Lung (tissue), 12 donors: ENCODE results near the gene OXCT2. TPM values are rescaled to one million over a fixed set of nuclear protein-coding genes. Genes with fewer than 3 reads are reported as not detected.

Experiments
- ATAC-seq: fragments of 200-7000 bp; cut with Tn5 transposase; one replicate; pipeline ENCODE4 v1.9.1; 2020; ENCODE audit warnings: moderate number of reproducible peaks; ENCODE audit not compliant: insufficient read depth, low FRiP score
- DNase-seq, 3 donors: peaks; one replicate each; pipeline ENCODE4 v3.0.0-alpha.2; 2013 to 2017
- H3K27ac ChIP-seq, 2 donors: one replicate each; pipeline ENCODE4 v1.5.1; 2013; ENCODE audit warnings: mild to moderate bottlenecking in 2 of 2, moderate library complexity in 2 of 2, control low read depth in 1 of 2, inconsistent platforms in 1 of 2, low read depth in 1 of 2, low read length in 1 of 2
- H3K27me3 ChIP-seq, 3 donors: one replicate each; pipeline ENCODE4 v1.5.1; 2013; ENCODE audit warnings: low read length in 2 of 3; ENCODE audit not compliant: control insufficient read depth in 3 of 3, insufficient read depth in 3 of 3
- H3K36me3 ChIP-seq, 4 donors: one replicate each; pipeline ENCODE4 v1.5.1; 2013; ENCODE audit warnings: low read length in 4 of 4, mild to moderate bottlenecking in 1 of 4, moderate library complexity in 1 of 4; ENCODE audit not compliant: control insufficient read depth in 4 of 4, insufficient read depth in 4 of 4
- H3K4me1 ChIP-seq, 5 donors: one replicate each; pipeline ENCODE4 v1.5.1; 2013; ENCODE audit warnings: low read length in 5 of 5, mild to moderate bottlenecking in 2 of 5, moderate library complexity in 1 of 5; ENCODE audit not compliant: control insufficient read depth in 5 of 5, insufficient read depth in 5 of 5
- H3K4me3 ChIP-seq: one replicate; pipeline ENCODE4 v1.5.1; 2013; ENCODE audit warnings: mild to moderate bottlenecking, control low read depth, moderate library complexity
- H3K9ac ChIP-seq, 2 donors: one replicate each; pipeline ENCODE4 v1.5.1; 2013; ENCODE audit warnings: low read length in 2 of 2, control low read depth in 1 of 2; ENCODE audit not compliant: insufficient read depth in 1 of 2
- H3K9me3 ChIP-seq, 4 donors: one replicate each; pipeline ENCODE4 v1.5.1; 2013; ENCODE audit warnings: low read length in 3 of 4, mild to moderate bottlenecking in 1 of 4, moderate library complexity in 1 of 4; ENCODE audit not compliant: control insufficient read depth in 4 of 4, insufficient read depth in 3 of 4
- CTCF ChIP-seq: IDR thresholded peaks from 2 replicates; pipeline ENCODE4 v1.5.1; 2012; ENCODE audit warnings: mild to moderate bottlenecking; ENCODE audit errors: control extremely low read depth, extremely low read depth
- WGBS, 2 donors: extraction: QIAGEN DNeasy Blood & Tissue Kit; methylation state at CpG; one replicate each; pipeline ENCODE4 v1.1.7; 2013; 5-methylcytosine and 5-hydroxymethylcytosine counted together
- polyA plus RNA-seq, 2 donors: library from polyadenylated mRNA; stranded (reverse); fragments of 200-250 nt; gene quantifications; one replicate each; pipeline ENCODE4 v1.2.1, GENCODE V29; 2013
- total RNA-seq, 2 donors: library from RNA; depleted of rRNA in 1 of 2; stranded (reverse); fragments of >200 nt in 1 of 2; gene quantifications; one replicate each; pipeline ENCODE4 v1.2.1, GENCODE V29; 2014 to 2021
- donor health status: control.
- donor health status: control.
- donor health status: Bipolar disorder and iron deficiency.
- donor health status: healthy.
- donor health status: DM: yes; HTN: yes; CAD: no.

OXCT2 gene
- total and polyA plus RNA-seq, 4 donors, result 0.17 to 0.95 (median 0.48) TPM

DNA sequence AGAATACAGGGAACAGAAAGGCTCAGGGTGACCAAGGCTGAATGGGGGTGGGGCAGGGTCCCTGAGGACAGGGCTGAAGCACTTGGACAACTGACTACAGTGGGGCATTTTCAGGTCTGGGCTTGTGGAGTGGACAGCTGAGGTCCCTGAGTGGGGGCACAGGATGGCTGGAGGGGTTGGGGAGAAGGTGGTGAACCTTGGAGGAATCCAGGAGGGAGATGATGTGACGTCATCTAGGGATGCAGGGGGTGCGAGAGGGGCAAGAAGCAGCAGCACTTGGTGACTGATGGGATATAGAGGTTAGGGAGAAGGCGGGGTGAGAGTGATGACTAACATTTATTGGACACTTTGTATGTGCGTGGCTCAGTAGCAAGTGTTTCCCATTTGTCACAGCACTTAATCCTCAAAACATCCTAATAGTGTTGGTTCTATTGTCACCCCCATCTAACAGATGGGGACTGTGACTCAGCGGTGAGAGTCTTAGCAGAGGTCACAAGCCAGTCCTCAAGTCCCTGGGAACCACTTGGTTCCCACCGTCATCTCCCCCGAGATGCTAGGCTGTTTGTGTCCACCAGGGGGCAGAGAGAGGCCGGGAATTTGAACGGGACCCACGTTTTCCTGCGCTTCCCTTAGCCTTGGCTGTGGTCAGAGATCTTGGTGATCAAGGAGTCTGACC, 45.4 kb upstream of the OXCT2 start:
- Histone ChIP-seq H3K4me3 (no peak overlapping the region), H3K36me3 (no peaks in the 10 kb centered on the region), H3K27me3 (peaks cover 0 to 3% (median 0%) of the 10 kb centered on the region in 3 donors), H3K9me3 (no peaks in the 10 kb centered on the region), H3K4me1 (no peaks in the 10 kb centered on the region), H3K9ac (no peak overlapping the region), H3K27ac (no peak overlapping the region)
- 13 to 23% methylated on average over 11 of the region's 11 CpGs for WGBS, 2 donors
- DNase-seq (peak; percentile 75 to 79 (median 77)), ATAC-seq (peak; percentile 92)
- TF ChIP-seq CTCF, result peak; percentile 62

DNA sequence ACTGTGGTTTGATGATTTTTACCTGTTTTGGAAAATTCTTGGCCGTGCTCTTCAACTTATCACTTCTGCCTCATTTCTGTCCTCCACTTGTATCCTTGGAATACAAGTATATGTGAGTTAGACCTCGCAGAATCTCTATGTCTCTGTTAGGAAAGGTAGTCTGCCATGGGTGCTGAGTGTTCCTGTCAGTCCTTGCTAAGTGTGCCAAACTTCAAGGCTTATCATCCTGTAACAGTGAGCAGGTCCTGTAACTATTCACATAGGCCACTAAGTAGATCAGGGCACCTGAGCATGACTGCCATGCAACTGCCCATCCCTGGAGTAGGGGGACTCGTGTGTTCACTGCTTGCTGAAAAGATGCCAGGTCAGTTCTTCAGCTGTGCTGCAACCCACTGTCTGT, 41.8 kb upstream of the OXCT2 start:
- Histone ChIP-seq H3K27me3 (peaks cover 0 to 3% (median 0%) of the 10 kb centered on the region in 3 donors), H3K9me3 (no peaks in the 10 kb centered on the region), H3K27ac (no peak overlapping the region), H3K9ac (no peak overlapping the region), H3K4me3 (no peak overlapping the region), H3K36me3 (no peaks in the 10 kb centered on the region), H3K4me1 (no peaks in the 10 kb centered on the region)
- no peak for DNase-seq
- TF ChIP-seq CTCF, result no peak
- 81 to 91% methylated on average over 3 of the region's 3 CpGs for WGBS, 2 donors
- ATAC-seq, result no peak

DNA sequence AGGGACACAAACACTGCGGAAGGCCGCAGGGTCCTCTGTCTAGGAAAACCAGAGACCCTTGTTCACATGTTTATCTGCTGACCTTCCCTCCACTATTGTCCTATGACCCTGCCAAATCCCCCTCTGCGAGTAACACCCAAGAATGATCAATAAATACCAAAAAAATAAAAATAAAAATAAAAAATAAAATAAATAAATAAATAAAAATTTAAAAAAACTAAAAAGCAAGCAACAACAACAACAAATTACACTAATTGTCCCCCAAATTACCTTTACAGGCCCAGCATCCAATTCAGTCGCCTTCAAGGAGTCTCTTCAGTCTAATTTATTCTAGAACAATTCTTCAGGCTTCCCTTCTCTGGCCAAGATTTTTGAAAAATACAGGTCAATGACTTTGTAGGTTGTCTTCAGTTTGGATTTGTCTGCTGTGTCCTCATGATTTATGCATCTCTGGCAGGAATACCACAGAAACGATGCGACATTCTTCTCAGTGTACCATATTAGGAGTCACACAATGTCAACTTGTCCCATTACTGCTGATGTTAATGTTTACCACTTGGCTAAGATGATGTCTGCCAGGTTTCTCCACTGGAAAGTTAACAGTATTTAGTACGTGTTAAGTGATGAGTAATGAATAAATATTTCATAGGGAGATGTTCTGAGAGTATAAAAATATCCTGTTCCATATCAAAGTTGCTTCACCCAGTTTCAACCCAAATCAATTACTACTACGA, 37.8 kb upstream of the OXCT2 start:
- no peak overlapping the region for H3K4me3 ChIP-seq
- peaks cover 0 to 2% (median 0%) of the 10 kb centered on the region in 4 donors for H3K9me3 ChIP-seq
- H3K27ac ChIP-seq, result no peak overlapping the region
- DNase-seq, result no peak
- no peak for TF ChIP-seq CTCF
- no peaks in the 10 kb centered on the region for H3K4me1 ChIP-seq
- WGBS, 2 donors, result 72 to 84% methylated on average over 6 of the region's 8 CpGs
- no peak overlapping the region for H3K9ac ChIP-seq
- no peak for ATAC-seq
- no peaks in the 10 kb centered on the region for H3K36me3 ChIP-seq
- peaks cover 0 to 3% (median 0%) of the 10 kb centered on the region in 3 donors for H3K27me3 ChIP-seq
